Measurements from ENCODE around the gene OR51V1.

Gene OR51V1

GRCh38 chr11:5230266-5230665 lies 29.8 kb upstream of the OR51V1 start:
- DNase-seq (ENCODE audit: low spot score) = no peak

- DNase-seq (ENCODE audit: low spot score) = no peak
These were observed 29.3 kb upstream of the OR51V1 start for GRCh38 chr11:5229796-5230195.

GRCh38 chr11:5229356-5229755 lies 28.9 kb upstream of the OR51V1 start:
- no peak for DNase-seq (ENCODE audit: low spot score)

GRCh38 chr11:5228124-5228523 lies 27.6 kb upstream of the OR51V1 start:
- no peak for DNase-seq (ENCODE audit: low spot score)

GRCh38 chr11:5227681-5228080 lies 27.2 kb upstream of the OR51V1 start:
- DNase-seq (ENCODE audit: low spot score) = no peak

GRCh38 chr11:5226732-5227310 lies 26.3 kb upstream of the OR51V1 start, which contains the start of gene HBB:
HBB (minus strand) TSS chr11:5227071; CDS start chr11:5227021, 50 bp downstream.
- DNase-seq (ENCODE audit: low spot score) = no peak

- no peak for DNase-seq (ENCODE audit: low spot score)
These were observed 25.0 kb upstream of the OR51V1 start for GRCh38 chr11:5225480-5225871.

- no peak for DNase-seq (ENCODE audit: low spot score)
These were observed 24.3 kb upstream of the OR51V1 start for GRCh38 chr11:5224538-5225479.

GRCh38 chr11:5223686-5224085 lies 23.2 kb upstream of the OR51V1 start:
- no peak for DNase-seq (ENCODE audit: low spot score)

GRCh38 chr11:5223146-5223545 lies 22.7 kb upstream of the OR51V1 start:
- no peak for DNase-seq (ENCODE audit: low spot score)

GRCh38 chr11:5210376-5210885 lies 9.9 kb upstream of the OR51V1 start:
- DNase-seq (ENCODE audit: low spot score) = no peak

GRCh38 chr11:5204787-5205186 lies 4.3 kb upstream of the OR51V1 start:
- peak; percentile 28 for DNase-seq (ENCODE audit: low spot score)

GRCh38 chr11:5203366-5203765 lies 2.9 kb upstream of the OR51V1 start:
- DNase-seq (ENCODE audit: low spot score) = no peak

GRCh38 chr11:5198285-5198684 lies 2.2 kb downstream of the OR51V1 start:
- DNase-seq (ENCODE audit: low spot score) = no peak

GRCh38 chr11:5197536-5197935 lies 2.9 kb downstream of the OR51V1 start:
- no peak for DNase-seq (ENCODE audit: low spot score)

- no peak for DNase-seq (ENCODE audit: low spot score)
These were observed 3.8 kb downstream of the OR51V1 start for GRCh38 chr11:5196731-5197130.

- no peak for DNase-seq (ENCODE audit: low spot score)
These were observed 4.4 kb downstream of the OR51V1 start for GRCh38 chr11:5196067-5196466.

GRCh38 chr11:5192738-5193137 lies 7.7 kb downstream of the OR51V1 start:
- DNase-seq (ENCODE audit: low spot score) = no peak

- DNase-seq (ENCODE audit: low spot score) = no peak
These were observed 12.3 kb downstream of the OR51V1 start for GRCh38 chr11:5188201-5188600.

GRCh38 chr11:5178046-5178837 lies 22.2 kb downstream of the OR51V1 start:
- DNase-seq (ENCODE audit: low spot score) = no peak

GRCh38 chr11:5174934-5175333 lies 25.5 kb downstream of the OR51V1 start:
- no peak for DNase-seq (ENCODE audit: low spot score)

- no peak for DNase-seq (ENCODE audit: low spot score)
These were observed 28.6 kb downstream of the OR51V1 start for GRCh38 chr11:5171856-5172255.
